Activated CD8-positive, alpha-beta memory T cell treated with anti-CD3 and anti-CD28 coated beads, Interleukin-2, amount 50 U/mL, for 1 hour (primary cell): Measurements from ENCODE around the gene MAGEA9.
"Not testable (repeated sequence)": the region's sequence is repeated elsewhere in the genome, so short reads cannot be mapped to it uniquely, and the experiment has no call there.

Experiments
- DNase-seq: peaks from one replicate; pipeline ENCODE4 v3.0.0-alpha.2; 2020; ENCODE audit errors: extremely low read depth

The MAGEA9 gene

DNA sequence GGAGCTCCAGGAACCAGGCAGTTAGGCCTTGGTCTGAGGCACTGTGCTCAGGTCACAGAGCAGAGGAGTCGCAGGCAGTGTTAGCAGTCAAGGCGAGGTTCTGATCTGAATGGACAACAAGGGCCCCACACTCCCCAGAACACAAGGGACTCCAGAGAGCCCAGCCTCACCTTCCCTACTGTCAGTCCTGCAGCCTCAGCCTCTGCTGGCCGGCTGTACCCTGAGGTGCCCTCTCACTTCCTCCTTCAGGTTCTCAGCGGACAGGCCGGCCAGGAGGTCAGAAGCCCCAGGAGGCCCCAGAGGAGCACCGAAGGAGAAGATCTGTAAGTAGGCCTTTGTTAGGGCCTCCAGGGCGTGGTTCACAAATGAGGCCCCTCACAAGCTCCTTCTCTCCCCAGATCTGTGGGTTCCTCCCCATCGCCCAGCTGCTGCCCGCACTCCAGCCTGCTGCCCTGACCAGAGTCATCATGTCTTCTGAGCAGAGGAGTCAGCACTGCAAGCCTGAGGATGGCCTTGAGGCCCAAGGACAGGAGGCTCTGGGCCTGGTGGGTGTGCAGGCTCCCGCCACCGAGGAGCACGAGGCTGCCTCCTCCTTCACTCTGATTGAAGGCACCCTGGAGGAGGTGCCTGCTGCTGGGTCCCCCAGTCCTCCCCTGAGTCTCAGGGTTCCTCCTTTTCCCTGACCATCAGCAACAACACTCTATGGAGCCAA lies 26.2 kb downstream of the MAGEA9 start:
- no peak for DNase-seq

GRCh38 chrX:149818652-149819051 lies 36.9 kb downstream of the MAGEA9 start:
- DNase-seq = no peak

GRCh38 chrX:149819371-149819770 lies 37.6 kb downstream of the MAGEA9 start:
- DNase-seq = no peak

DNA sequence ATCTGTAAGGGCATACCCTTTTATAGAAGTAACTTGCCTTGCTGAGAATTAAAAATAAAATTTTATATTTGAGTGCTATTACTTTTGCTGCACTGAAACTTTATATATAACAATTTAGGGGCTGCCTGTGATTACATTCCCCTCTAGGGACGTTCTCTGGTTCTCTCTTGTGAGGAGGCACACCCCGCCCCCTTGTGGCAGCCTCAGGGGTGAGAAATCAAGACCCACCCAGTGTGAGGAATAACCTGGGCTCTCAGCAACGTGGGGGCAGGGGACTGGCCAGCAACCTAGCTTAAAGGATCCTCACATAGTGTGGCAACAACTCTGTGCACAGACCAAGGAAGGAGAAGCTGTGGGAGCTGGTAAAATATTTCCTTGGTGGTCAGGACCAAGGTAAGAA lies 43.7 kb downstream of the MAGEA9 start:
- no peak for DNase-seq

- DNase-seq = no peak
Measured at GRCh38 chrX:149827254-149827653, 45.5 kb downstream of the MAGEA9 start.

GRCh38 chrX:149829751-149830191 lies 48.0 kb downstream of the MAGEA9 start:
- DNase-seq = no peak

DNA sequence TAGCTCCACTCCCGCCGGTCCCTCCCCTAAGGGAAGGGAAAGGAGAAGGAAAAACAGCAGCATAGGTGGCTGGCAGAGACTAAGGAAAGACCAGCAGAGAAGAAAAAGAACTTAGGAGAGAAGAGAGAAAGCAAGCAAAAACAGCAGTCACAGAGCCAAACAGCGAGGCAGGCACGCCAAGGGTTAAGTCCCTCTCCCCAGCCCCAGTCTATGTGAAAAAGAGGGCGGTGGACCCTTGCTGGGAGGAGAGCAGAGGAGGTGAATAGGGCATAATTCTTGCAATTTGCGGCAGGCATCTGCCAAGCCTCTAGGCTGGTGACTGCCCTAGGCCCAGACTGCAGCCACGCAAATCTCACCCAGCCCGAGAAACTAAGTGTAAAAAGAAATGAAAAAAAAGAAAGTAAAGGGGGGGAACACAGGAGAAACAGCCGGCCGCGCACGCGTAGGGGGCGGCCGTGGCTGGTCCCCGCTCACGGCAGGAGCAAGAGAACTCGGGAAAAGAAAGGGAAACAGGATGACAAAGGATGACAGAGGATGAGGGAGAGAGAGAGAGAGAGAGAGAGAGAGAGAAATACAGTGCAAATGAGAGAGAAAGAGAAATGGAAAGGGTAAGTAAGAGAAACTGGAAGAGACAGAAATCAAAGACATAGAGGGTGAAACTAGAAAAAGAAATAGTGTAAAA lies 48.6 kb downstream of the MAGEA9 start:
- DNase-seq = no peak

DNA sequence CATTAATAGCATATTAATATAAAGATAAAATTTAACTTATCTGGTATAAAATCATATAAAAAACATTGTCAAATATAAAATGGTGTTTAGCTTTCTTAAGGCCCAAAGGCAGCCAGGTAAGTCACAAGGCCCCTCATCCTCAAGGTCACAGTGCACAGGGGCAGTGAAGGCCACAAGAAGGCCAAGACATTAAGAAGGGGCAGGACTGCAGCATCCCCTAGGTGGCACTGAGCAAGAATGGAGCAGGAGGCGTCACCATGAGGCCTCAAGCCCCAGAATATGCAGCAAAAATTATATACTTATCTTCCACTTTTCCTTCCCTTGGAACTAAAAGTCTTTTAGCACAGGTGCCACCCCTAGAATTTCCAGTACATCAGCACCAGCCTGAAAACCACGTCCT lies 49.7 kb downstream of the MAGEA9 start:
- no peak for DNase-seq

DNA sequence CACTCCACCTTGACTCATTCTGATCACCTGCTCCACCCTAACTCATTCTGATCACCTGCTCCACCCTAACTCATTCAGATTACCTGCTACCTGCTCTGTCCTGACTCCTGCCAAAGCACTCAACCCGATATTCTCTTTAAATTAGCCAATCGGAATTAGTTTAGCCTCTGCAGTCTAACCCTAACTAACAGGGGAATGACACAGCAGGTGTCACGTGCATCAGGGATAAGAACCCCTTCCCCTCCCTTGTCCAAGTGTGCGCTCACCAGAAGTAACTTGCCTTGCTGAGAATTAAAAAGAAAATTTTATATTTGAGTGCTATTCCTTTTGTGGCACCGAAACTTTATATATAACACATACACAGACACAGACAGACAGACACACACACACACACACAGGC lies 55.0 kb downstream of the MAGEA9 start:
- not testable (repeated sequence) for DNase-seq

- DNase-seq = no peak
Measured at GRCh38 chrX:149837167-149837566, 55.4 kb downstream of the MAGEA9 start.
